Suppressor macrophage treated with lipopolysaccharide for 1 hour (primary cell): ENCODE measurements around the gene USP22.

ENCODE experiments used
- DNase-seq, 3 donors: peaks; one replicate each; pipeline ENCODE4 v3.0.0-alpha.2; 2020 to 2022

Gene USP22

DNA sequence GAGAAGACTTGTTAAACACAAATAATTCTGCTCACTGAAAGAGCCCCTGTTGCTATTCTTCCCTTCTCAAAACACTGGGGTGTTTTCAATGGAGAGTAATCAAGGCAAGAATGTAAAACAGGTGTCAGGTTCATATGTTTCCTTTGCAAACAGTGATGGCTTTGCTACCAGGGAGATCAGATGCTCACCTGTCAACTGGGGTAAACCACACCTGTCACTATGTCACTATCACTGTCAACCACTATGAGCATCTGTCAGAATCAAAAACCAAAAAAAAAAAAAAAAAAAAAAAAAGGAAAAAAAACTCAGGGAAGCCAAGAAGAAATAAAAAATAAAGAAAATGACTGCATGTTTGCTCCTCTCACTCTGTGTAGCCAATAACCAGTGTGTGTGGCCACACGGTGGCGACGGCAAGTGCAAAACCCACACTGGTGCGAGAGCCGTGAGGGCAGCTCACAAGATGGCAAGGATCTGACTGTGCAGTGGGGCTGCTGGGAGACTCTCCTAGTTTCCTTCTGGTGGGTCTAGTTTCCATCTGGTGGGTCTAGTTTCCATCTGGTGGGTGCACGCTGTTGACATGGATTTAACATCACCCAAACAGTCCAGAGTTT lies 22.7 kb downstream of the USP22 start:
- DNase-seq = peak; percentile 32 to 52 (median 44)

DNA sequence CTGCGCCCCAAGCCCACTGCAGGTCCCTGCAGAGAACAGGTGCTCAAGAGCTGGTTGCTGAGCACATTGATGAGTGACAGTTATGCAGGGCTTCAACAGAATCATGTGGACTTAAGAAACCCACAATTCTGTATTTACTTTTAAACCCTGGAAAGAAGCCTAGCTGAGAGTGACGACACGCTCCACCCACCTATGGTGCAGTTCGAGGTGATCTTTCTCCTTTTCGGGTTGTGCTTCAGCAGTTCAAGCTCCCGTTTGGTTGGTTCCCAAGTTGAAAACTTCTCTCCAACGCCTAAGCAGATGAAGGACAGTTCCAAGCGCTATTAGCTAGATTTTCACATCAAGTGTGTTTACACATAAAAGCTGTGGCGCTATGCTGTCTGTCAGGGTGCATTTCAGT lies 23.9 kb downstream of the USP22 start:
- DNase-seq = no peak

DNA sequence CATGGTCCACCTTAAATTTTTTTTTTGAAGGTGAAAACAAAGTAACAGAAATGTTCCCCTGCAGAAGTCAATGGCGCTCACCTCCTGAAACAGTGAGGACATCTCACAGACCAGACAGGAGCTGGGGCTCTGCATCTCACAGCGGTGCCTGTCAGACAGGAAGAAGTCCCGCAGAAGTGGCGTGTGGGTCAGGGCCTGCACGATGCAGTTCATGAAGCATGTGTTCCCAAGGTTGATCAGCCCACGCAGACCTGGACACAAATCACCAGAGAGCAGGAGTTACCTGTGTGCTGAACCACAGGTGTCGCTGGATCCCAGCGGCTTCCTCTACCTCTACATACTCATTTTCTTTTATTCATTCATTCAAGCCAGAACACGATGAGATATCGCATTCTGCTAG lies 24.9 kb downstream of the USP22 start:
- no peak for DNase-seq

DNA sequence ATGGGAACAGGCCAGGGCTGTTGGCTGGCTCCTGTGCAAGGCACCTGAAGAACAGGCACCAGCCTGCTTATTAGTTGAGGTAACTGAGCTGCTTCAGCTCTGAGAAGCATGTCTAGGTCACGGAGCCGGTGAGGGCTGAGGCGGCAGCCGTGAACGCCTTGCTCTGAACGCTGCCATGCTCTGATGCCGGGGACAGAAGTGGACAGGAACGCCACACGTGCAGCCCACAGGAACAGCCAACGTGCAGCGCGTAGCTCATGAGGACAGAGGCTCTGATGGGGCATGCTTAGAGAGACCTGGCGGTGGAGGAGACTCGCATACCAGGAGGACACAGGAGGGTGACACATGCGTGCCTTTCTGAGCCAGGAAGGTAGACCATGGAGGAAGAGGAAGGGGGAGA lies 25.6 kb downstream of the USP22 start:
- DNase-seq = no peak

DNA sequence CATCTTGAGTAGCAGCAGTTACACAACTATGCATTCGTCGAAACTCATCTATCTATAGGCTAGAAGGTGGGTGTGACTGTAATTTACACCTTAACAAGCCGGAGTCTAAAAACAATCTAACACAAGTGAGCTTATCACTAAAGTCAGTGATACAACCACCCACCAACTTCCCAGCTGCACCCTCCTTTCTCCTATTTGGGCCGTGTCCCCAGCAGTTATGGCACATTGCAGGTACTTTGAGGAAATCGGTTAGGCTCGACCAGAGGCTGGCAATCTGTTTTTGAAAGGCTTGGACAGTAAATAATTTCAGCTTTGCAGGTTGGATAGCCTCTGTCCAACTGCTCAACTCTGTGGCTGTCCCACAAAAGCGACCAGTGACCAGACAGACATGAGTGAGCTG lies 26.0 kb downstream of the USP22 start:
- no peak for DNase-seq

DNA sequence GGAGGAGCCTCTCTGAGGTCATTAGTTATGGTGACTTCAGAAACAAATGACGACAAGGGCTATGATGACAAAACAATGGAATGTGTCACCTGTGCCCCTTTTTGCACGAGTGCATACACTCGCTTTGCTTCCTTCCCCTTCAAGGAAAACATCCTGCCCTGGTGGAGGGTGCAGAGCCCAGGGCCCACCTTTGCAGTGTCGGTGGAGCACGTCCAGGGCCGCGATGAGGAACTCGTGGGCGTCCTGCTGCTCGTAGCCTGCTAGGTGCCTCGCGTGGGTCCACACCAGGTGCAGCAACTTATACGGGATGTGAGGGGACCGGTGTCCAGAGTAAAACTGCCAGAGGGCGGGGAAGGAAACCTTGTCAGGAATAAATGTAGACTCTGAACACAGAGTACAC lies 27.2 kb downstream of the USP22 start:
- DNase-seq = no peak

DNA sequence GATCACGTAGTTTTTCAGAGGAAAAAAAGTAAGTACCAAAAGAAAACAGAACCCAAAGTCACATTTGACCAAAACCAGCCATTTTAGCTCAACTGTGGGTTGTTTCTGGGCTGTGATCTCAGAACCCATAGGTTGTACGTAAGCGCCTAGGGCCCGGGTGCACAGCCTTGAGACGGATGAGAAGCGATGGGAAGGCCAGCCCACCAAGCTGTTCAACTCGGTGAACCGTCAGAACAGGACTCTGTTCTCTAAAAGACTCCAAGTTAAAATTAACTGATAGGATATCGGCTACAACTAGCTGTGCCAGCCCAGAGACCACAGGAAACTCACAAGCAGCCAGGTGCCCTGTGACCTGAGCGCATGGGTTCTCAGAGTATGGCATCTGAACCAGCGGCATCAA lies 28.3 kb downstream of the USP22 start:
- no peak for DNase-seq

DNA sequence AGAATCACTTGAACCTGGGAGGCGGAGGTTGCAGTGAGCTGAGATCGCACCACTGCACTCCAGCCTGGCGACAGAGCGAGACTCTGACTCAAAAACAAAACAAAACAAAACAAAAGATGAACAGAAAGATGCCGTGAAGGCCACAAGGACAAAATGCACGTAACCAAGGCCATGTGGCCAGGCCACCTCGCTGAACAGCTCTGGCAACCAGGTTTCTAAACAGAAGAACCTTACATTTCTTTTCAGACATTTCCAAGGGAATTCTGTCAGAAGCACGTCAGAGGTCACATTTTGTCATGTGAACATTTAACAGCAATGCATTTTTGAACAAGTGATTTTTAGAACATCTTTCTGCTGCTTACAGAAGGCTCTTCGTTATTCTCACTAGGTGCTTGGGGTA lies 28.8 kb downstream of the USP22 start:
- DNase-seq = no peak

DNA sequence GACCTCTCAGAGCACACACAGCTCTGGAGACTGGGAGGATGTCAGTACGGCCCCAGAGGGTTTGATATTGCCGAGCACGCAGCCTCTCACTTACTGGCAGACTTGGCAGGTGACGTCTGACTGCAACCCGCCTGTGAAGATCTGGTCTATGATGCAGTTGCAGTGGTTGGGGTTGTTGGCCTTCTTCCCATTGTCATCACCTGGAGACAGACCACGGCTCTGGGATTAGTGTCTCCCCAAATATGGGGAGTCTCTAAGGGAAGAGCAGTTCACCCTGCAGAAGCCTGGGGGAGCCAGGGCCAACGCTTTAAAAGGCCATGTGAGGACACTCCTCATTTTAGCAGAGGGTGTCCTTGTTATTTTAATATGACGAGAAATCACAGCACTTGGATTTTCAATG lies 30.1 kb downstream of the USP22 start:
- no peak for DNase-seq

DNA sequence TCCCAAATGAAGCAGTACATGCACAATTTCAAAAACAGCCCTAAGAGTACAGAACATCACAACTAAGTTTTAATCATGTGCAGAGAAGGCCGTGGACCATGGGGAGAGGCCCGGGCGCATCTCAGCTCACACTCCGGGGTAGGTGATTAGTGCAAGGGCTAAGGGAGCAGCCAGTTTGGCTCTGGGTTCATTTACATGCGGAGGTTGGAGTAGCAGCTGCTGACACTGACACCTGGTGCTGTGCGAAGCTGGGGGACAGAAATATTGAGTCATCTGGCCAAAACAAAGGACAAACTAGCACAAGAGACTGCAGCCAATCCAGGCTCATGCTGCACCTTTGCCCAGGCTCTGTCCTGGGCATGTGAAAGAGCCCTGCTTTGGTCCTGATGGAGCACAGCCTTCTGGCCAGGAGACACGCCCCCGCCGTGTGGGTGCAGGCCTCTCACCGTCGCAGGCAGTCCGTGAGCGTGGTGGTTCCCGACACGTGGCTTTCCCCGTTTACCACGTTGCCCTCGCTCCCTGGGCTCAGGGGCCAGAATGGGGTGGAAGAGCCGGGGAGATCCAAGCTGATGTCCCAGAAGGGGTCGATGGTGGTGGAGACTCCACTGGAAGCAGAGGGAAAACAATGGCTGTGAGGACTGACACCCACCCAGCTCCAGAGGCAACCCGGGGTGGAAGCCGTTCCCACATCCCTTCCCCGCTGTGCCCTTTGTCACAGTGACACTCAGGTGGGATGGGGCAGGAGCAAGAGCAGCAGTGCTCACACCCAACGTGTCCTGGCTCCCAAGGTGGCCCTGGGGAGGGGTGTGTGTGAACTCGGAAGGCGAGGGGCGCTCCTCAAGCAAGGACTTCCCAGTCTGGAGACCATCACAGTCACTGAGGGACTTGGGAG lies 31.9 kb downstream of the USP22 start:
- no peak for DNase-seq

DNA sequence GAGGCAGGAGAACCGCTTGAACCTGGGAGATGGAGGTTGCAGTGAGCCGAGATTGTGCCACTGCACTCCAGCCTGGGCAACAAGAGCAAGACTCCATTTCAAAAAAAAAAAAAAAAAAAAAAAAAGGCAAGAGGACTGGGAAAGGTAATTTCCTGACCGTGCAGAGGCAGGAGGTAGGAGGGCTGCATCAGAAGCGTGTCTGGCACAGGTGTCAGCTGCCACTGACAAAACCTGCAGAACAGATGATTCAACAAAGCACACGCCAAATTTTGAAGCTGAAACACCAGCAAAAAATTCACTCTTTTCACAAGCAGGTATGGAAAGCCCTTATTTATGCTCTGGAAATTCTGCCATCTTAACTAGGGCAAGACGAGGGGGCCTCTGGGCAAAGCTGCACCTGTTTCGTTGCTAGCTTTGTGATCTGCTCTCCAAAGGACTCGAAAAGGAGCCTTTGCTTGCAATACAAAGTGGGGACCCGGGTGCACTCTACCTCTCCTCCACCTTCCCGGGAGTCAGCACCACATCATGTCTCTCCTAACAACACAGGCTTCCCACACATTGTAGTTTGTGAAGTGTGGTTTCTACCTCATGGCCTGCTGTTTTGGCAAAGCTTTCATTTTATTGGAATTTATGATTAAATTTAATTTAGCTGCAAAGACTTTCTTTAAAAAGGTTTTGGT lies 33.7 kb downstream of the USP22 start:
- DNase-seq = no peak

DNA sequence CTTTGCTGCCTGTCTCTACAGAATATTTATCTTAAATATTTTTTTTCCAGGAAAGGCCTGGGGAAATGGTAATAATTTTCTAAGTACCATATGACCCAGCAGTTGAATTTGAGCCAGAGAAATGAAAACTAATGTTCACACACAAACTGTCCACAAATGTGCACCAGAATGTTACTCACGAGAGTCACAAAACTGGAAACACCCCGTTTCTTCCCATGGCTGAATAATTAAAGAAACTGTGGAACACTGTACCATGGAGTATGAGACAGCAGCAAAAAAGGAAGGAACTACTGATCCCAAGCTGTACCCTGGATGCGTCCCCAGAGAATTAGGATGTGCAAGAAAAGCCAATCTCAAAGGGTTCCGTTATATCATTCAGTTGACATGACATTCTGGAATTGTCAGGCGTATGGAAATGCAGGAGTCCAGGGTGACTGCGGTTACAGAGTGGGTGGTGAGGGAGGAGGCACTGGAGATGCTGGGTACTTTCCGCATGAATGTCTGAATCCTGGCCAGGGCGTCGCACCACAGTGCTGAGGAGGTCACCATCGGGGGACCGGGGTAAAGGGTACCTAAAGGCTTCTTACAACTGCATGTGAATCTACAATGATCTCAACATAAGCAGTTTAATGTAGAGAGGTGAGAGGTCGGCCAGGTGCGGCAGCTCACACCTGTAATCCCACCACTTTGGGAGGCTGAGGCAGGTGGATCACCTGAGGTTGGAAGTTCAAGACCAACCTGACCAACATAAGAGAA lies 34.5 kb downstream of the USP22 start:
- DNase-seq = no peak

DNA sequence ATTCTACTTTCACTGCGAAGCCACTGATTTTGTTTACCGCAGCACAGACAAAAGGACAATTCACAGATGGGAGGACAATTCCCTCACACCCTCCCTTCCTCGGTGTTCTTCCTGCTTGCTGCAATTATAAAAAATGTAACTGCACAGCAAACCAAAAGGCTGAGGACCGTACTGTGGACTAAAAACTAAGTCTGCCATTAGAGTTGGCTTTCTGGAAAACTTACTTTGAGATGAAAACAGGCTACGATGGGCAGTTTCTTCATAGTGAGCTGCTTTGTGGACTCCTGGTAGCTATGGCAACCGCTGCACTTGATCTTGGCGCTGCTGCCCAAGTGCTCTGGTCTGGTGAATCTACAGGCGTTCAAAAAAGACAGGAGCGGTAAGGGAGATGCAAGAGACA lies 35.2 kb downstream of the USP22 start:
- no peak for DNase-seq

DNA sequence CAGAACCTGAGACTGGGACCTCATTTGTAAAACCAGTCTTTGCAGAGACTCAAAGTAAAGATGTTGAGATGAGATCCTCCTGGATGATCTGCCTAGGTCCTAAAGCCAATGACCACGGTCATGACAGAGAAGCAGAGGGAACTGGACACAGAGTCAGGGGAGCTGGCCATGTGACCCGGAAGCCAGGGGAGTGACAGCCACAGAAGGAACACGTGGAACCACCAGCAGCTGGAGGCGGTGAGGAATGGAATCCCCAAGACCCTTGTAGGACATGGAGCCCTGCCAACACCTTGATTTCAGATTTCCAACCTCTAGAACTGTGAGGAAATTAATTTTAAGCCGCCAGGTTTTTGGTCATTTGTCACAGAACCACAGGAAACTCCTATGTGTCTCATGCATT lies 37.0 kb downstream of the USP22 start:
- DNase-seq = no peak

DNA sequence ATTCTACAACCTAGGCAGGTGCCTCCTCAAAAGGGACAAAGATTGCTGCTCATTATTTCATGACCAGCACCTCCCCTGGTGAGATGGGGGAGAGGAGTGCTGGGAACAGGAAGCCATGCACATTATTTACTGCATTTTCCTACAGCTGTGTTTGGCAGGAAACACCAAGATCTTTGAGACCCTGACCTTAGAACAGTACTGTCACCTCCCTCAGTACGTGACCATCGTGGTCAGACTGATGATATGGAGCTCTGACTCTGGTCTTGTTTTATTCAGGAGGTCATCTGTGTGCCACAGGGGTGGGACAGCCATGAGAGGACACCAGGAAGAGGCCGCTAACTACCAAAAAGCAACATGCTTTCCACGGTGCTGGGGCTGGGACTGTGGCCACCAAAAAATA lies 37.4 kb downstream of the USP22 start:
- DNase-seq = no peak

DNA sequence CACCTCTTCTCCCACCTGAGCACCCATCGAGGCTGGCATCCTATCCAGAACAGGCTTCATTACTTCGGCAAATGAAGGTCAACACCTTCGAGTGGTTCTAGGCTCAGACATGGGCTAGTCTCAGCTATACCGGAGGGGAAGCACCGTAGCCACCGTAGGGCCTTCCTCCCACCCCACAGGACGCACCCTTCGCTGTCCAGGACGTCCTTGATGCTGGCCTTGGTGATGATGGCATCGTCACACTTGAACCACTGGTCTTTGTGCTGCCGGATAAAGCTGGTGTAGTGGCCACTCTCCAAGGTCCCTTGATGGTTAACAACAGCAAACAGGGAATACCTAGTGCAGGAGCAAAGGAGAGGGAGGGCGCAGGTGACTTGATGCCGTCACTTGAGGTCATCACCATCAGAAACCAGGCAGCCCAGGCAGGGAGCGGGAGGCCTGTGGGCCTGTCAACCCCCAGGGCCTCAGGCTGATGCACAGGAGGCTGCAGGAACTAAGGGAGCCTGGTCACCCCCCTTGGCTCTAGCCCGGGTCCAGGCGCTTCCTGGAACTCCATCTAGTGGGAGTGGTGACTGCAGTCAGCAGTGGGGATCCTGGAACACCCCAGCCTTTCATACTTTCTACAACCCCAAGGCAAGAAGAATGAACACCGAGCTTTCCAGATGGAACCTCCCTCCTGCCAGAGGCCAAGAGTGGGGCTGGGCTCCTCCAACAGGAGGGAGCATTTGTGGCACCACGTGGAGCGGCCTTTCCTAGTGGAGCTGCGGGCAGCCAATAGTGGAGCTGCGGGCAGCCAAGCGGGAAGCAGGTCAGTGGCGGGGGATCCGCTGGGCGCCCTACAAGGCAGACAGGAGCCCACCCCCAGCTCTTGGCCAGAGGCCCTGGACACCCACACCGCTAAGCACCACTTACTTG lies 38.5 kb downstream of the USP22 start:
- no peak for DNase-seq

DNA sequence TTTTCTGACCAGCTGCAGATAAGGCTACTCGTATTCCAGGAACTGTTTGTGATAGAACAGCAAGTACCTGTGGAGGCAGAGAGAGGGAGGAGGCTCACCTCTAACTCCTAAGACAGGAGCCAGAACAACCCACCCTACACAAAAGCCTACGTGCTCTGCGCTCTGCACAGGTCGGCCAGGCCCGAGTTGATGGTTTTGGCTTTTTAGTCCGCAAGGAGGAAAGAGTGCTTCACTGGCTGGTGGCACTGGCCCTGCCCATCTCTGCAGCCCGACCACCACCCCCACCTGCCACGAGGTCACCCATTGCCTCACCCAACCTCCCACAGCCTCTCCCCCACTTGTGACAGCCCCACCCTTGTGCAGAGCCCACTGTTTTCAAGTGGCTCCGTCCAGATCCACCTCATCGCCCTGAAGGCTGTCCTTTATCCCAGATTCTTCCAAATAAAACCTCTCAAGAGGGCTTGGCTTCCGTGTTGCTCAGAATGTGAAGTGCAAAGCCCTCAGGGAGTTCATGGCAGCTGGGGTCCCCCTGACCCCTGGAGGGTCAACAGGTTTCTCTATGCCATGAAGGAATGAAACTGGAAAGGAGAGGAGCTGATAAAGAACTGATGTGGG lies 39.7 kb downstream of the USP22 start:
- no peak for DNase-seq

DNA sequence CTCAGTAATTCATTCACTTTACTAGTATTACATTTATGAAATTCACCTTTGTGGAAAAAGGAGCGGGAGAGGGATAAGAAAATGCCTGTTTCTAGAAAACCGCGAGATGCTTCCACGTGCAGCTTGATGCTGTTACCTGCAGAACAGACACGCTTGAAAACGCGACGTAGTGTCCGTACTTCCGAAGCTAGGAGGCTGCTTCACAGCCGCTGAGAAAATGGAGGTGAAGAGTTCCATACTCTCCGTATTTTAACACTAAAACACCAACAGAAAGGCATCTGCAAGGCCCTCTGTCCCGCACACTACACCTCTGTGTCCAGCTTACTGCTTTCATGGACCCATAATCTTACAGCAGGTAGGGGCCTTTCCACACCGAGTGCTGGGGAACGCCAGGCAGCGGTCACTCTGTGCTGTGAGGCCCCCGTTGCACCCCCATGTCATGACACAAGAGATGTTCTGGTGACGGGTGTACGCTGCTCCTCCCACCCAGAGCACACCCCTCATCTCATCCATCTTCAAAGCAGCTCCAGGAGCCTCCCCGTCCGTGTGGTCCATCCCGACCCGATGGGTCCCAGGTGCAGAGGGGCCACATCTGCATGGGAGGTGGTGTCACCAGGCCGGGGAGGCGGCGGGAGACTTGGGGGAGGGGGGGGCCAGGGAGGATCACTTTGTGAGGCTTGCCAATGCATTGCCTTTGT lies 40.4 kb downstream of the USP22 start:
- no peak for DNase-seq

DNA sequence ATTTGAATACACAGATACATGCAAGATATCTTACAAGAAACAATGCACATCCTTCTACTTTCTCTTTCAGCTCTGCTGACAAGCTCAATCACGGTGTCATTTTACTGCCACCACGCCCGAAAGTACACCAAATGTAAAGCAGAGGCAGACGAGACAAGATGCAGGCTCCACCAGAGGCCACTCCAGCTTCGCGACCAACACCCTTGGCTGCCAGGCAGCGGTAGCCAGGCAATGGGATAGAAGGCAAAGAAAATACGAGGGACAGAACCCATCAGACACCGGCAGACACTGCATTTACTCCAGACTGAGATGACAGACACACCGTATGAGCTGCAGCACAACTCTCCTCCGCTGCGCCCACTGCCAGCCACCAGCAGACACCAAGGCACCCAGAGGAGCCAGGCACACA lies 41.0 kb downstream of the USP22 start:
- DNase-seq = no peak

DNA sequence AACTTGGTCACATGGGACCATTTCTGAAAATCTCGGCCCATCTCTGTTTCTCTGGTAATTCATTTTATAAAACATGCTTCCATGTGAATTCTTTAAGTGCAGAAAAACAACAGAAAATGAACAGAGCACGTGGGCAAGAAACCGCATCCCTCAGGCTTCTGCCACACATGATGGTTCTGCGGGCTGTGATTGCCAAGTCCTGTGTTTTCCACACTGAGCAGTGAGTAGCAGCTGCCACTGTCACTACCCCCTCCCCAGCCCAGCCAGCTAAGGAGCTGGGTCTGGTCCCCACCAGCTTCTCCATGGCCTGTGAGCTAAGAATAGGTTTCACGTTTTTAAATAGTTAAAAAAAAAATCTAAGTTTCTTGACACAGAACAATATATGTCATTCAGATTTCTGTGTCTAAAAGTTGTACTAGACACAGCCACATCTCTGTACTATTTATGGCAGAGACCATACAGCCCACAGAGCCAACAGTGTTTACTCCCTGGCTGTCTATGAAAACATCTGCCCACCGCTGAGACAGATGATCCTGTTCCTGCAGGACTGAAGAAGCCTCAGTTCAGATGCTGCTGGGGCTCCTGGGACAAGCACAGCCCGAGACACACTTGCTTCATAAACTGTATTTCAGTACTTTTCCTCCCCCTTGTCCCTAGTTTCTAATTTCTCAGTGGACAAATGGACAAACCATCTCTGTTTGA lies 41.5 kb downstream of the USP22 start:
- no peak for DNase-seq
